ENCODE data around the gene PAPSS1. TPM values are rescaled to one million over a fixed set of nuclear protein-coding genes. Genes with fewer than 3 reads are reported as not detected.

The PAPSS1 gene
- total and polyA plus RNA-seq, 10 donors = 22.7 to 73.8 (median 26.8) TPM

DNA sequence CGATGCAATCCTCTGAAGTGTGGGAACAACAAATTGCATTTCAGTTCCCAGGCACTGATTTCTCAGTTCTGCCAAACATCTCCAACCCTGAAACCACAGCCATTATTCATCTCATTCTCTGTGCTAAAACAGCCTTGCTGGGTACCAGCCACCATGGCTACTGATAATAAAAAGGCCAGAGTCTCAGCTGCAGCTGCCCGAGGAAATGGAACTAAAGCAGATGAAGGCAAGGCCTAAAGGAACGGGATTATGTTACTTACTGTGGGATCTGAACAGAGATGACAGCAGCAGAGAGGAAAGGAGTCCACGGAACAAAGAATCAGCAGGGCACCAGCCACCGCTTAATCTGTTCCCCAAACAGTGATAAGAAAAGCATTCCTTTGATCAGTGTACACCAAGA is 155.7 kb downstream of the PAPSS1 start:
- intact Hi-C loops (cut with DNase I; ENCODE audit: low total_unique reads) = no loop called here
- no peaks in the 10 kb centered on the region for H3K36me3 ChIP-seq
- DNase-seq = no peak
- WGBS, 5 donors = 45 to 64% (median 53%) methylated on average over 5 of the region's 5 CpGs
- no peak overlapping the region for H3K4me3 ChIP-seq
- no peaks in the 10 kb centered on the region for H3K4me1 ChIP-seq
- no peaks in the 10 kb centered on the region for H3K27me3 ChIP-seq (replicated peaks in 1 of 7)
- peaks cover 0 to 47% (median 20%) of the 10 kb centered on the region in 8 donors for H3K9me3 ChIP-seq
- TF ChIP-seq POLR2AphosphoS5 (IDR thresholded peaks at IDR 0.05) (no peak), POLR2A (IDR thresholded peaks at IDR 0.05) (no peak)
- TF ChIP-seq, protein P1, sequence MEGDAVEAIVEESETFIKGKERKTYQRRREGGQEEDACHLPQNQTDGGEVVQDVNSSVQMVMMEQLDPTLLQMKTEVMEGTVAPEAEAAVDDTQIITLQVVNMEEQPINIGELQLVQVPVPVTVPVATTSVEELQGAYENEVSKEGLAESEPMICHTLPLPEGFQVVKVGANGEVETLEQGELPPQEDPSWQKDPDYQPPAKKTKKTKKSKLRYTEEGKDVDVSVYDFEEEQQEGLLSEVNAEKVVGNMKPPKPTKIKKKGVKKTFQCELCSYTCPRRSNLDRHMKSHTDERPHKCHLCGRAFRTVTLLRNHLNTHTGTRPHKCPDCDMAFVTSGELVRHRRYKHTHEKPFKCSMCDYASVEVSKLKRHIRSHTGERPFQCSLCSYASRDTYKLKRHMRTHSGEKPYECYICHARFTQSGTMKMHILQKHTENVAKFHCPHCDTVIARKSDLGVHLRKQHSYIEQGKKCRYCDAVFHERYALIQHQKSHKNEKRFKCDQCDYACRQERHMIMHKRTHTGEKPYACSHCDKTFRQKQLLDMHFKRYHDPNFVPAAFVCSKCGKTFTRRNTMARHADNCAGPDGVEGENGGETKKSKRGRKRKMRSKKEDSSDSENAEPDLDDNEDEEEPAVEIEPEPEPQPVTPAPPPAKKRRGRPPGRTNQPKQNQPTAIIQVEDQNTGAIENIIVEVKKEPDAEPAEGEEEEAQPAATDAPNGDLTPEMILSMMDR (IDR thresholded peaks at IDR 0.05 in 8 of 11, conservative IDR thresholded peaks at IDR 0.05 in 3 of 11) = no peak
- H3K27ac ChIP-seq = no peak overlapping the region

Other genes with a start within 250 kb of the PAPSS1 start
- gene SGMS2, start 104.7 kb upstream of the PAPSS1 start, total RNA-seq = 10 to 100 TPM in 3 of 7 donors, 1 to 10 TPM in 4; 2.9 to 35.5 (median 7.3) TPM
- under 1 TPM; 0.20 to 0.48 (median 0.26) TPM for gene SGMS2, start 104.7 kb upstream of the PAPSS1 start, polyA plus RNA-seq
- gene CYP2U1, start 211.3 kb upstream of the PAPSS1 start, total RNA-seq = 10 to 100 TPM; 10.4 to 14.0 (median 12.5) TPM
- 1 to 10 TPM; 5.5 to 6.2 (median 5.9) TPM for gene CYP2U1, start 211.3 kb upstream of the PAPSS1 start, polyA plus RNA-seq